CD4-positive, alpha-beta memory T cell (primary cell): ENCODE results near the gene GRM5. TPM values are rescaled to one million over a fixed set of nuclear protein-coding genes. Genes with fewer than 3 reads are reported as not detected.
"Not testable (repeated sequence)": the region's sequence is repeated elsewhere in the genome, so short reads cannot be mapped to it uniquely, and the experiment has no call there.

Source experiments
- CTCF ChIA-PET: fragments of 350-600 bp; sonication (Branson Sonifier 250); formaldehyde crosslinking; loops from one replicate; lab custom pipeline; 2021; ENCODE audit warnings: inconsistent platforms; ENCODE audit not compliant: partially characterized antibody; lab: Charles Lee
- POLR2A ChIA-PET: fragments of 350-600 bp; sonication (Branson Sonifier 250); formaldehyde crosslinking; loops from one replicate; lab custom pipeline; 2021; ENCODE audit not compliant: partially characterized antibody; lab: Charles Lee
- DNase-seq, 5 donors: peaks; one replicate each; pipeline versions ENCODE4 v3.0.0 to v3.0.0-alpha.2; 2020 to 2022; ENCODE audit warnings: mixed read lengths in 1 of 5
- H3K27ac ChIP-seq: one replicate; pipeline ENCODE4 v1.7.0; 2013; ENCODE audit warnings: low read depth, low read length
- H3K27me3 ChIP-seq: 2 replicates; pipeline ENCODE4 v1.7.0; 2013; ENCODE audit warnings: mild to moderate bottlenecking, low read length, moderate library complexity; ENCODE audit not compliant: insufficient read depth
- H3K36me3 ChIP-seq: 2 replicates; pipeline ENCODE4 v1.7.0; 2013; ENCODE audit warnings: mild to moderate bottlenecking, low read length, moderate library complexity; ENCODE audit not compliant: insufficient read depth
- H3K4me1 ChIP-seq: 2 replicates; pipeline ENCODE4 v1.7.0; 2013; ENCODE audit warnings: mild to moderate bottlenecking, low read length, moderate library complexity; ENCODE audit not compliant: insufficient read depth
- H3K4me3 ChIP-seq, 2 donors: one replicate each; pipeline ENCODE4 v1.7.0; 2013; ENCODE audit warnings: low read length in 2 of 2, mild to moderate bottlenecking in 1 of 2
- H3K9me3 ChIP-seq, 2 donors: one replicate each; pipeline ENCODE4 v1.7.0; 2013; ENCODE audit warnings: low read length in 2 of 2, control low read depth in 1 of 2; ENCODE audit not compliant: control insufficient read depth in 1 of 2
- H3K27ac Mint-ChIP-seq, 7 donors: one replicate each; pipeline ENCODE4 v1.8.0; 2020 to 2021; ENCODE audit warnings: mixed read lengths in 7 of 7, mild to moderate bottlenecking in 6 of 7, inconsistent platforms in 3 of 7, moderate library complexity in 3 of 7
- H3K27me3 Mint-ChIP-seq, 2 donors: one replicate each; pipeline ENCODE4 v1.8.0; 2020 to 2021; ENCODE audit warnings: mixed read lengths in 2 of 2
- H3K36me3 Mint-ChIP-seq, 2 donors: one replicate each; pipeline ENCODE4 v1.8.0; 2020 to 2021; ENCODE audit warnings: mixed read lengths in 2 of 2, inconsistent platforms in 1 of 2, mild to moderate bottlenecking in 1 of 2
- H3K4me1 Mint-ChIP-seq, 4 donors: one replicate each; pipeline ENCODE4 v1.8.0; 2020 to 2021; ENCODE audit warnings: mixed read lengths in 4 of 4, mild to moderate bottlenecking in 1 of 4
- H3K4me3 Mint-ChIP-seq, 8 donors: one replicate each; pipeline ENCODE4 v1.8.0; 2020 to 2021; ENCODE audit warnings: mixed read lengths in 8 of 8, mild to moderate bottlenecking in 7 of 8, moderate library complexity in 6 of 8, inconsistent platforms in 3 of 8
- H3K9me3 Mint-ChIP-seq, 8 donors: one replicate each; pipeline ENCODE4 v1.8.0; 2020 to 2021; ENCODE audit warnings: mixed read lengths in 8 of 8, mild to moderate bottlenecking in 5 of 8, inconsistent platforms in 3 of 8, moderate library complexity in 1 of 8
- intact Hi-C: fragments of 100-400 bp; cut with micrococcal nuclease; formaldehyde crosslinking; loops from one replicate; pipeline ENCODE4 v1.15.1; 2023
- polyA plus RNA-seq, 2 donors: library from polyadenylated mRNA; unstranded; fragments of 300-500 nt; fragmentation: Illumina TruSeq; gene quantifications; one replicate each; pipeline ENCODE4 v1.2.3, GENCODE V29; 2021
- total RNA-seq, 2 experiments: library from RNA; stranded (reverse); gene quantifications; one replicate each; pipeline ENCODE4 v1.2.3, GENCODE V29; 2021

GRM5 gene
- total and polyA plus RNA-seq, 4 experiments from 2014 or later = not detected

- no peaks in the 10 kb centered on the region for H3K36me3 ChIP-seq
- H3K4me3 ChIP-seq = no peak overlapping the region
- H3K27me3 ChIP-seq = no peaks in the 10 kb centered on the region
- H3K27ac ChIP-seq = no peak overlapping the region
- Mint-ChIP-seq H3K9me3 (peaks cover 0 to 2% (median 0%) of the 10 kb centered on the region in 8 donors), H3K4me3 (no peak overlapping the region), H3K4me1 (peaks cover 0 to 2% (median 0%) of the 10 kb centered on the region in 4 donors), H3K27ac (no peak overlapping the region), H3K36me3 (no peaks in the 10 kb centered on the region), H3K27me3 (peaks cover 0 to 2% of the 10 kb centered on the region in 2 donors)
- CTCF ChIA-PET = no interaction called here
- no peak for DNase-seq
- no peaks in the 10 kb centered on the region for H3K4me1 ChIP-seq
- no peaks in the 10 kb centered on the region for H3K9me3 ChIP-seq
- POLR2A ChIA-PET = no interaction called here
- intact Hi-C loops = no loop called here
Observed at GRCh38 chr11:89021339-89021738, 44.4 kb downstream of the GRM5 start.

- CTCF ChIA-PET = not testable (repeated sequence)
Observed at GRCh38 chr11:89019827-89020547, 45.8 kb downstream of the GRM5 start.

GRCh38 chr11:89016214-89016613 lies 49.6 kb downstream of the GRM5 start:
- H3K9me3 Mint-ChIP-seq = no peaks in the 10 kb centered on the region

More at GRCh38 chr11:89019827-89020547, 45.8 kb downstream of the GRM5 start:
- POLR2A ChIA-PET, intact Hi-C loops, H3K36me3 Mint-ChIP-seq, H3K27ac ChIP-seq, H3K27me3 ChIP-seq, H3K4me3 Mint-ChIP-seq, H3K27ac Mint-ChIP-seq, H3K9me3 Mint-ChIP-seq, DNase-seq, H3K4me1 ChIP-seq, H3K4me3 ChIP-seq, H3K9me3 ChIP-seq, H3K4me1 Mint-ChIP-seq, H3K36me3 ChIP-seq, H3K27me3 Mint-ChIP-seq: not testable (repeated sequence)

GRCh38 chr11:89015614-89016013 lies 50.2 kb downstream of the GRM5 start:
- ChIA-PET POLR2A (no interaction called here), CTCF (no interaction called here)
- H3K27ac ChIP-seq = no peak overlapping the region
- Mint-ChIP-seq H3K27me3 (no peaks in the 10 kb centered on the region), H3K9me3 (peaks cover 0 to 4% (median 0%) of the 10 kb centered on the region in 8 donors), H3K4me3 (no peak overlapping the region), H3K36me3 (no peaks in the 10 kb centered on the region), H3K4me1 (no peaks in the 10 kb centered on the region), H3K27ac (no peak overlapping the region)
- H3K4me1 ChIP-seq = no peaks in the 10 kb centered on the region
- no peaks in the 10 kb centered on the region for H3K9me3 ChIP-seq
- intact Hi-C loops = no loop called here
- no peak for DNase-seq
- H3K36me3 ChIP-seq = no peaks in the 10 kb centered on the region
- no peaks in the 10 kb centered on the region for H3K27me3 ChIP-seq
- no peak overlapping the region for H3K4me3 ChIP-seq

More at GRCh38 chr11:89016214-89016613, 49.6 kb downstream of the GRM5 start:
- intact Hi-C loops = no loop called here
- Histone ChIP-seq H3K27me3 (no peaks in the 10 kb centered on the region), H3K9me3 (no peaks in the 10 kb centered on the region), H3K27ac (no peak overlapping the region), H3K4me3 (no peak overlapping the region), H3K36me3 (no peaks in the 10 kb centered on the region), H3K4me1 (no peaks in the 10 kb centered on the region)
- no peak overlapping the region for H3K4me3 Mint-ChIP-seq
- DNase-seq = no peak
- no peaks in the 10 kb centered on the region for H3K36me3 Mint-ChIP-seq
- H3K27ac Mint-ChIP-seq = no peak overlapping the region
- no peaks in the 10 kb centered on the region for H3K27me3 Mint-ChIP-seq
- CTCF ChIA-PET = no interaction called here
- POLR2A ChIA-PET = no interaction called here
- no peaks in the 10 kb centered on the region for H3K4me1 Mint-ChIP-seq

- H3K27ac Mint-ChIP-seq, POLR2A ChIA-PET, H3K27me3 ChIP-seq, intact Hi-C loops, CTCF ChIA-PET, H3K4me3 Mint-ChIP-seq, H3K4me3 ChIP-seq, H3K27ac ChIP-seq, H3K9me3 ChIP-seq, H3K36me3 ChIP-seq, H3K4me1 Mint-ChIP-seq, H3K27me3 Mint-ChIP-seq, DNase-seq, H3K4me1 ChIP-seq, H3K36me3 Mint-ChIP-seq, H3K9me3 Mint-ChIP-seq: not testable (repeated sequence)
Observed at GRCh38 chr11:89000852-89001251, 64.9 kb downstream of the GRM5 start.

- no peak overlapping the region for H3K27ac Mint-ChIP-seq
Observed at GRCh38 chr11:88979641-88980040, 86.1 kb downstream of the GRM5 start.

GRCh38 chr11:88978992-88979391 lies 86.8 kb downstream of the GRM5 start:
- H3K27ac ChIP-seq, H3K36me3 ChIP-seq, H3K27me3 Mint-ChIP-seq, H3K9me3 Mint-ChIP-seq, POLR2A ChIA-PET, H3K9me3 ChIP-seq, intact Hi-C loops, H3K27ac Mint-ChIP-seq, H3K36me3 Mint-ChIP-seq, DNase-seq, H3K4me3 ChIP-seq, CTCF ChIA-PET, H3K4me1 ChIP-seq, H3K4me3 Mint-ChIP-seq, H3K27me3 ChIP-seq, H3K4me1 Mint-ChIP-seq: not testable (repeated sequence)

More at GRCh38 chr11:88979641-88980040, 86.1 kb downstream of the GRM5 start:
- H3K4me1 Mint-ChIP-seq = no peaks in the 10 kb centered on the region
- ChIA-PET POLR2A (no interaction called here), CTCF (no interaction called here)
- intact Hi-C loops = no loop called here
- peaks cover 0 to 2% of the 10 kb centered on the region in 2 donors for H3K27me3 Mint-ChIP-seq
- H3K36me3 ChIP-seq = no peaks in the 10 kb centered on the region
- no peak overlapping the region for H3K4me3 ChIP-seq
- no peaks in the 10 kb centered on the region for H3K4me1 ChIP-seq
- H3K4me3 Mint-ChIP-seq = no peak overlapping the region
- no peaks in the 10 kb centered on the region for H3K9me3 ChIP-seq
- no peak overlapping the region for H3K27ac ChIP-seq
- no peaks in the 10 kb centered on the region for H3K9me3 Mint-ChIP-seq
- DNase-seq = no peak
- no peaks in the 10 kb centered on the region for H3K36me3 Mint-ChIP-seq
- no peaks in the 10 kb centered on the region for H3K27me3 ChIP-seq
